Heart left ventricle (tissue), 13 donors: Measurements from ENCODE around the gene SUGP2.

Experiments
- POLR2A ChIP-seq, 2 donors: fragments of 450-650 bp; IDR thresholded peaks; one replicate each; pipeline ENCODE4 v1.6.1; 2017; ENCODE audit warnings: antibody characterized with exemption in 2 of 2, mild to moderate bottlenecking in 2 of 2, moderate library complexity in 2 of 2
- TF ChIP-seq, protein P1 (sequence below), 12 donors: fragments of 200-600 bp; sonication (generic) in 4 of 12; IDR thresholded peaks; one replicate each; pipeline versions ENCODE4 v1.5.0 to v1.8.0; 2018 to 2022; ENCODE audit warnings: antibody characterized with exemption in 12 of 12, mild to moderate bottlenecking in 5 of 12
- donor health status: ischemic (EF 13 %, LVEDD 7.1; RV severe dilation, severe dysfunction).
- donor health status: DM: no; HTN: yes; CAD: no.
- donor health status: DM: no; HTN: no; CAD: no.
- donor health status: ischemic (EF 25% LVEDD 6.9; RV normal size, moderate dysfunction).
- donor health status: ischemic (EF 25% LVEDD 5.7; RV mildly dilated, moderate dysfunction).
- donor health status: ischemic (EF 35%, LVEDD 5.7; RV mildly dilated, moderate dysfunction).
- donor health status: nonischemic (EF 11% LVEDD 7.7; RV severe dilation, severe dysfunction).
- donor health status: DM: yes; HTN: yes; CAD: no.
- donor health status: PGD.
- donor health status: ischemic (EF 29% LVEDD 5.4; RV normal size, mild dysfunction).
- donor health status: nonischemic (EF 23%, LVEDD 6.1; RV moderate dilation, normal function).

DNA sequence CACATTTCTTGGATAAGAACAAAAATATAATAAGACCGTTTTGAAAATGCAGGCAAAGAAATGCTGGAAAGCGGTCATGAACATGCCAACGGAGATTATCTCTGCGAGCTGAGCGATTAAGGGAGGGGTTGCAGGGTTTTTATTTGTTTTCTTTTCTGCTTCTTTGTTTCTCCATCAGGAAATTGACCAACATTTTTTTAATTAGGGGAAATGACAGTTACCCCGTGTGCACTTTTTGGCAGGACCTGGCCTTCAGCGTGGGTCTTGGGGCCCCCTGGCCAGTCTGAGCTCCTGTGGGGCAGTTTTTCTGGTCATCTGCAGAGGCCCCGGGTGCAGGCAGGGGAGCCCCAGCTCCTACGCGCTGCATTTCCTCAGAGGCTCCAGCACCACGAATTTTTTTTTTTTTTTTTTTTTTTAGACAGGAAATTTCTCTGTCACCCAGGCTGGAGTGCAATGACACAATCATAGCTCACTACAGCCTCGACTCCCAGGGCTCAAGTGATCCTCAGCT lies 61.0 kb downstream of the SUGP2 start:
- TF ChIP-seq, protein P1, sequence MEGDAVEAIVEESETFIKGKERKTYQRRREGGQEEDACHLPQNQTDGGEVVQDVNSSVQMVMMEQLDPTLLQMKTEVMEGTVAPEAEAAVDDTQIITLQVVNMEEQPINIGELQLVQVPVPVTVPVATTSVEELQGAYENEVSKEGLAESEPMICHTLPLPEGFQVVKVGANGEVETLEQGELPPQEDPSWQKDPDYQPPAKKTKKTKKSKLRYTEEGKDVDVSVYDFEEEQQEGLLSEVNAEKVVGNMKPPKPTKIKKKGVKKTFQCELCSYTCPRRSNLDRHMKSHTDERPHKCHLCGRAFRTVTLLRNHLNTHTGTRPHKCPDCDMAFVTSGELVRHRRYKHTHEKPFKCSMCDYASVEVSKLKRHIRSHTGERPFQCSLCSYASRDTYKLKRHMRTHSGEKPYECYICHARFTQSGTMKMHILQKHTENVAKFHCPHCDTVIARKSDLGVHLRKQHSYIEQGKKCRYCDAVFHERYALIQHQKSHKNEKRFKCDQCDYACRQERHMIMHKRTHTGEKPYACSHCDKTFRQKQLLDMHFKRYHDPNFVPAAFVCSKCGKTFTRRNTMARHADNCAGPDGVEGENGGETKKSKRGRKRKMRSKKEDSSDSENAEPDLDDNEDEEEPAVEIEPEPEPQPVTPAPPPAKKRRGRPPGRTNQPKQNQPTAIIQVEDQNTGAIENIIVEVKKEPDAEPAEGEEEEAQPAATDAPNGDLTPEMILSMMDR (IDR thresholded peaks at IDR 0.05): no peak
- TF ChIP-seq POLR2A (IDR thresholded peaks at IDR 0.05): no peak
